H9 (cell line): ENCODE data around the gene GREB1L. TPM values are rescaled to one million over a fixed set of nuclear protein-coding genes. Genes with fewer than 3 reads are reported as not detected.

ENCODE experiments used
- DNase-seq: peaks from one replicate; pipeline ENCODE4 v3.0.0-alpha.2; 2017
- H2AFZ ChIP-seq: one replicate; pipeline ENCODE4 v1.6.1; 2013; ENCODE audit warnings: mild to moderate bottlenecking, low read length, control low read depth, moderate library complexity
- H2AK5ac ChIP-seq: 2 replicates; pipeline ENCODE4 v1.6.1; 2013; ENCODE audit warnings: low read length, control low read depth, mixed read lengths; ENCODE audit not compliant: insufficient read length
- H2BK120ac ChIP-seq: one replicate; pipeline ENCODE4 v1.6.1; 2013; ENCODE audit warnings: low read depth, mild to moderate bottlenecking, low read length, control low read depth, inconsistent platforms; ENCODE audit not compliant: poor library complexity, severe bottlenecking
- H2BK12ac ChIP-seq: 2 replicates; pipeline ENCODE4 v1.6.1; 2013; ENCODE audit warnings: low read length, control low read depth, mixed read lengths, low read depth; ENCODE audit not compliant: insufficient read length
- H2BK15ac ChIP-seq: 2 replicates; pipeline ENCODE4 v1.6.1; 2013; ENCODE audit warnings: low read depth, low read length, control low read depth
- H2BK20ac ChIP-seq: one replicate; pipeline ENCODE4 v1.6.1; 2013; ENCODE audit warnings: low read depth, mild to moderate bottlenecking, low read length, control low read depth, inconsistent platforms; ENCODE audit not compliant: poor library complexity, severe bottlenecking
- H2BK5ac ChIP-seq: 2 replicates; pipeline ENCODE4 v1.6.1; 2013; ENCODE audit warnings: low read length, control low read depth, mixed read lengths; ENCODE audit not compliant: insufficient read length
- H3K14ac ChIP-seq: 2 replicates; pipeline ENCODE4 v1.6.1; 2013; ENCODE audit warnings: low read length, control low read depth; ENCODE audit not compliant: insufficient read depth
- H3K18ac ChIP-seq: 2 replicates; pipeline ENCODE4 v1.6.1; 2013; ENCODE audit warnings: low read depth, mild to moderate bottlenecking, mixed read lengths, low read length, control low read depth; ENCODE audit not compliant: insufficient read length
- H3K23ac ChIP-seq: 2 replicates; pipeline ENCODE4 v1.6.1; 2013; ENCODE audit warnings: low read length, control low read depth, mixed read lengths, low read depth; ENCODE audit not compliant: insufficient read length
- H3K23me2 ChIP-seq: 2 replicates; pipeline ENCODE4 v1.6.1; 2013; ENCODE audit warnings: low read depth, mild to moderate bottlenecking, mixed read lengths, low read length, control low read depth; ENCODE audit not compliant: insufficient read length, poor library complexity, severe bottlenecking
- H3K27ac ChIP-seq: 2 replicates; pipeline ENCODE4 v1.5.1; 2013; ENCODE audit warnings: low read length, control low read depth, mixed read lengths, low read depth; ENCODE audit not compliant: insufficient read length
- H3K27me3 ChIP-seq: 2 replicates; pipeline ENCODE4 v1.6.1; 2013; ENCODE audit warnings: low read length, control low read depth, inconsistent platforms; ENCODE audit not compliant: insufficient read depth
- H3K4ac ChIP-seq: 2 replicates; pipeline ENCODE4 v1.6.1; 2013; ENCODE audit warnings: low read depth, mild to moderate bottlenecking, control low read depth, inconsistent platforms, low read length, moderate library complexity
- H3K4me1 ChIP-seq: 2 replicates; pipeline ENCODE4 v1.6.1; 2013; ENCODE audit warnings: low read length, control low read depth, inconsistent platforms; ENCODE audit not compliant: insufficient read depth
- H3K4me2 ChIP-seq: 2 replicates; pipeline ENCODE4 v1.6.1; 2013; ENCODE audit warnings: low read length, control low read depth, mixed read lengths; ENCODE audit not compliant: insufficient read length, insufficient read depth
- H3K56ac ChIP-seq: 2 replicates; pipeline ENCODE4 v1.6.1; 2013; ENCODE audit warnings: low read depth, mild to moderate bottlenecking, mixed read lengths, low read length, control low read depth; ENCODE audit not compliant: insufficient read length
- H3K79me1 ChIP-seq: 2 replicates; pipeline ENCODE4 v1.6.1; 2013; ENCODE audit warnings: low read depth, mild to moderate bottlenecking, moderate library complexity, low read length, control low read depth, inconsistent platforms; ENCODE audit not compliant: insufficient read depth, poor library complexity, severe bottlenecking
- H3K79me2 ChIP-seq: 2 replicates; pipeline ENCODE4 v1.6.1; 2013; ENCODE audit warnings: low read length, control low read depth, inconsistent platforms; ENCODE audit not compliant: insufficient read depth
- H3K9ac ChIP-seq: 2 replicates; pipeline ENCODE4 v1.6.1; 2013; ENCODE audit warnings: low read length, control low read depth, mixed read lengths; ENCODE audit not compliant: insufficient read length; ENCODE audit errors: extremely low read depth
- H3K9me3 ChIP-seq: one replicate; pipeline ENCODE4 v1.6.1; 2013; ENCODE audit warnings: low read depth, low read length, inconsistent platforms; ENCODE audit not compliant: control insufficient read depth
- H3T11ph ChIP-seq: one replicate; pipeline ENCODE4 v1.6.1; 2013; ENCODE audit warnings: mild to moderate bottlenecking, low read length, control low read depth, inconsistent platforms
- H4K20me1 ChIP-seq: one replicate; pipeline ENCODE4 v1.6.1; 2013; ENCODE audit not compliant: control insufficient read depth, insufficient read length, insufficient read depth
- H4K5ac ChIP-seq: 2 replicates; pipeline ENCODE4 v1.6.1; 2013; ENCODE audit warnings: low read depth, mild to moderate bottlenecking, mixed read lengths, low read length, control low read depth; ENCODE audit not compliant: insufficient read length
- H4K8ac ChIP-seq: replicated peaks from 2 replicates; pipeline ENCODE4 v1.6.1; 2013; ENCODE audit warnings: low read length, control low read depth, mixed read lengths, low read depth; ENCODE audit not compliant: insufficient read length
- H4K91ac ChIP-seq: 2 replicates; pipeline ENCODE4 v1.6.1; 2013; ENCODE audit warnings: low read depth, mild to moderate bottlenecking, moderate library complexity, mixed read lengths, low read length, control low read depth; ENCODE audit not compliant: insufficient read length
- H3K27ac Mint-ChIP-seq, 3 experiments: 2 replicates in 2 of 3; 3 replicates in 1 of 3; pipeline ENCODE4 v1.8.0; 2020 to 2021; ENCODE audit warnings: mixed read lengths in 3 of 3, mild to moderate bottlenecking in 1 of 3, moderate library complexity in 1 of 3
- H3K27me3 Mint-ChIP-seq: 2 replicates; pipeline ENCODE4 v1.8.0; 2021; ENCODE audit warnings: low read depth, mild to moderate bottlenecking, moderate library complexity, mixed read lengths
- H3K36me3 Mint-ChIP-seq, 3 experiments: 2 replicates in 2 of 3; 3 replicates in 1 of 3; pipeline ENCODE4 v1.8.0; 2020 to 2021; ENCODE audit warnings: low read depth in 3 of 3, mixed read lengths in 3 of 3; ENCODE audit not compliant: insufficient read depth in 1 of 3
- H3K4me1 Mint-ChIP-seq, 2 experiments: 2 replicates each; pipeline ENCODE4 v1.8.0; 2020; ENCODE audit warnings: mixed read lengths in 2 of 2
- H3K4me3 Mint-ChIP-seq, 2 experiments: 2 replicates in 1 of 2; 3 replicates in 1 of 2; pipeline ENCODE4 v1.8.0; 2020 to 2021; ENCODE audit warnings: mild to moderate bottlenecking in 2 of 2, mixed read lengths in 2 of 2, moderate library complexity in 1 of 2
- H3K9me3 Mint-ChIP-seq, 2 experiments: 2 replicates in 1 of 2; 3 replicates in 1 of 2; pipeline ENCODE4 v1.8.0; 2020; ENCODE audit warnings: mild to moderate bottlenecking in 2 of 2, mixed read lengths in 2 of 2, moderate library complexity in 1 of 2
- WGBS: extraction: QIAGEN DNeasy Blood & Tissue Kit; methylation state at CpG from one replicate; pipeline ENCODE4 v1.1.7; 2013; ENCODE audit warnings: missing lambda C conversion rate, low lambda C conversion rate, mixed read lengths; ENCODE audit not compliant: insufficient read length; ENCODE audit errors: extremely low coverage; 5-methylcytosine and 5-hydroxymethylcytosine counted together
- total RNA-seq: library from RNA; stranded (reverse); gene quantifications from 2 replicates; pipeline ENCODE4 v1.2.1, GENCODE V29; 2021
- TF ChIP-seq, protein P1 (sequence below): fragments of 200-600 bp; sonication (generic); conservative IDR thresholded peaks from 3 replicates; pipeline ENCODE4 v1.8.0; 2021; ENCODE audit warnings: antibody characterized with exemption, mild to moderate bottlenecking

The GREB1L gene
- total RNA-seq, 1 experiment from 2014 or later = 2.7 TPM

DNA sequence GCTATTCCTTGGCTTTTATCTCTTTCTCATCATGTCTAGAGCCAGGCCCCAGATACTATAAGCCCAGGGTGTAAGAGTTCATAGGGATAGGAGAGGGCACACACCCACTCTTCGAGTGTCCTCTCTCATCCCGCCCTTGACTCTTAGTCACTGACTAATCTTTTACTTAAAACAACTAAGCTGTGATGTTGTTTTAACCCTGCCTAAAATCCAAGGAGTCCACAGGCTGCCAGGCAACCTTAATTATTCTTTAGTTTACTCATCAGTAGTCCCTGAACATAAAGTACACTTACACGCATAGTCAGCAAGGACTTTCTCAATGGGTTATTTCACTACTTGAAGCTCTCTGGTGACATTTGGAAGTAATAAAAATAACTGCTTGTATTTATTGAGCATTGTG lies 28.4 kb downstream of the GREB1L start:
- no peaks in the 10 kb centered on the region for H3K9me3 Mint-ChIP-seq
- no peak overlapping the region for H4K8ac ChIP-seq
- H3K27ac ChIP-seq = no peak overlapping the region
- no peaks in the 10 kb centered on the region for H3K27me3 ChIP-seq
- no peaks in the 10 kb centered on the region; a peak in 1 of 7 replicates for H3K36me3 Mint-ChIP-seq
- no peaks in the 10 kb centered on the region for H3K4me1 ChIP-seq
- H2BK5ac ChIP-seq = no peak overlapping the region
- no peak overlapping the region for H2BK12ac ChIP-seq
- H4K5ac ChIP-seq = no peak overlapping the region
- H3K14ac ChIP-seq = no peak overlapping the region
- H3K4me2 ChIP-seq = no peak overlapping the region
- H3K56ac ChIP-seq = no peak overlapping the region
- H3K4me3 Mint-ChIP-seq = no peak overlapping the region
- no peak overlapping the region for H2BK20ac ChIP-seq
- no peak overlapping the region for H3K9ac ChIP-seq
- no peak overlapping the region for H3K23ac ChIP-seq
- TF ChIP-seq, protein P1, sequence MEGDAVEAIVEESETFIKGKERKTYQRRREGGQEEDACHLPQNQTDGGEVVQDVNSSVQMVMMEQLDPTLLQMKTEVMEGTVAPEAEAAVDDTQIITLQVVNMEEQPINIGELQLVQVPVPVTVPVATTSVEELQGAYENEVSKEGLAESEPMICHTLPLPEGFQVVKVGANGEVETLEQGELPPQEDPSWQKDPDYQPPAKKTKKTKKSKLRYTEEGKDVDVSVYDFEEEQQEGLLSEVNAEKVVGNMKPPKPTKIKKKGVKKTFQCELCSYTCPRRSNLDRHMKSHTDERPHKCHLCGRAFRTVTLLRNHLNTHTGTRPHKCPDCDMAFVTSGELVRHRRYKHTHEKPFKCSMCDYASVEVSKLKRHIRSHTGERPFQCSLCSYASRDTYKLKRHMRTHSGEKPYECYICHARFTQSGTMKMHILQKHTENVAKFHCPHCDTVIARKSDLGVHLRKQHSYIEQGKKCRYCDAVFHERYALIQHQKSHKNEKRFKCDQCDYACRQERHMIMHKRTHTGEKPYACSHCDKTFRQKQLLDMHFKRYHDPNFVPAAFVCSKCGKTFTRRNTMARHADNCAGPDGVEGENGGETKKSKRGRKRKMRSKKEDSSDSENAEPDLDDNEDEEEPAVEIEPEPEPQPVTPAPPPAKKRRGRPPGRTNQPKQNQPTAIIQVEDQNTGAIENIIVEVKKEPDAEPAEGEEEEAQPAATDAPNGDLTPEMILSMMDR = no peak
- H2AFZ ChIP-seq = no peak overlapping the region
- no peaks in the 10 kb centered on the region for H3K9me3 ChIP-seq
- H3K4ac ChIP-seq = no peak overlapping the region
- no peaks in the 10 kb centered on the region for H4K20me1 ChIP-seq
- peaks cover 1% of the 10 kb centered on the region; the same call in 1 of the 2 replicates for H3K27me3 Mint-ChIP-seq
- no peak for DNase-seq
- H2BK15ac ChIP-seq = no peak overlapping the region
- H3K79me2 ChIP-seq = no peaks in the 10 kb centered on the region
- no CpG with 5 or more reads among the region's 3 CpGs for WGBS
- H2BK120ac ChIP-seq = no peak overlapping the region
- H3K79me1 ChIP-seq = no peaks in the 10 kb centered on the region
- H3K18ac ChIP-seq = no peak overlapping the region
- H2AK5ac ChIP-seq = no peak overlapping the region
- no peak overlapping the region for H3K27ac Mint-ChIP-seq
- H3T11ph ChIP-seq = no peak overlapping the region
- H4K91ac ChIP-seq = no peak overlapping the region
- H3K23me2 ChIP-seq = no peaks in the 10 kb centered on the region
- peaks cover 15 to 28% of the 10 kb centered on the region in 2 experiments for H3K4me1 Mint-ChIP-seq
